AG10803 (cell line): ENCODE data around the gene ARHGAP44.

ENCODE experiments used
- DNase-seq: peaks from one replicate; pipeline ENCODE4 v3.0.0; 2010; ENCODE audit warnings: low read depth
- H3K4me3 ChIP-seq: 2 replicates; pipeline ENCODE4 v1.5.1; 2011; ENCODE audit warnings: mild to moderate bottlenecking, low read length, control low read depth
- CTCF ChIP-seq: conservative IDR thresholded peaks from 2 replicates; pipeline ENCODE4 v1.5.1; 2011; ENCODE audit warnings: mild to moderate bottlenecking, low read length, control low read depth, inconsistent platforms

Gene ARHGAP44

GRCh38 chr17:12955521-12955920 lies 166.2 kb downstream of the ARHGAP44 start:
- no peak overlapping the region for H3K4me3 ChIP-seq
- no peak for DNase-seq
- no peak for TF ChIP-seq CTCF

DNA sequence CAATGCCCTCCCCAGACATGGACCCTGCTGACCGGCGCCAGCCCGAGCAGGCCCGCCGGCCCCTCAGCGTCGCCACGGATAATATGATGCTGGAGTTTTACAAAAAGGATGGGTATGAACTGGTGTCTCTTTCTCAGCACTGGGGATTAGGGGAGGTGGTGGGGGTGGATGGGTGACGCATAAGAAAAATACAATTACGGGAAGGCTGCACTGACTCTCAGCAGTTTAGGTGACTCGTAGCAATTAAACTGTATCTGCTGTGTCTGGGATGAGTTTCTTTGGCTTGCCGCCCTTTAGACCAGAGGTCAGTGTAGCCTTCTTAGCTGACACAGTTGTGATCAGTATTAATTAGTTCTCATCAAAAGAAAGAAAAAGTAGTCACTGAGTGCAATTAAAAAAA lies 169.5 kb downstream of the ARHGAP44 start:
- no peak for TF ChIP-seq CTCF
- no peak overlapping the region for H3K4me3 ChIP-seq

DNA sequence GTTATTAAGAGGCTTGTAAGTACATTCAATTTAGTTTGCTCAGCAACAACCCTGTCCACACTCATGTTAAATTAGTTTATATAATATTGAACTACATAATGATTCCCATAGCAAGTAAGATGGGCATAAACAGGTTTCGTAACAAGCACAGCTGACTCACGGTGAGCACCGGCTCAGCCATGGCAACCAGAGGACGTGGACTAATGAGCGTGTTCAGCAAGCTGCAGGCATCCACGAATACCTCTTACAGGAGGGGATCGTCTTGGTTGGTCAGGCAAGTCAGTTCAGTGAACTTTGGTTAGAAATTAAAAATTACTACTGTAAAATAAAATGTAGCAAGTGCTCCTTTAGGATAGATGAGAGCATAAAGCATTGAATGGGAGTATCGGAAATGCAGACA lies 170.1 kb downstream of the ARHGAP44 start:
- H3K4me3 ChIP-seq: no peak overlapping the region
- TF ChIP-seq CTCF: no peak
- peak; percentile 52 for DNase-seq

More for the DNA sequence above, 169.5 kb downstream of the ARHGAP44 start:
- DNase-seq: peak; percentile 41

DNA sequence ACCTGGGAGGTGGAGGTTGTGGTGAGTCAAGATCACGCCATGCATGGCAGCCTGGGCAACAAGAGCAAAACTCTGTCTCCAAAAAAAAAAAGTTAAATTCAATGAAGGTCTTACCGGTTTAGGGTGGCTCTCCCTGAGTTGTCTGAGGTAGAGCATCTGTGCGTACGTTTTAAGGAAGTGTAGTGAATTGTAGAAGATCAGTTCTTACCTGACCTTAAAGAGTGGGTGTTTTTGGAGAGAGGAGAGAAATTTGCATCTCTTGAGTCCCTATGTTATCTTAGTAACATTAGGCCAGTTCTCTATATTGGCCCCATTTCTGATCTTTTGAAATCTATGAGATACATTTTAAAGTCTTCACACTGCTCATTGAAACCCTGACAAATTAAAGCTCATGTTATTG lies 172.4 kb downstream of the ARHGAP44 start:
- no peak overlapping the region for H3K4me3 ChIP-seq
- DNase-seq: no peak
- TF ChIP-seq CTCF: no peak

DNA sequence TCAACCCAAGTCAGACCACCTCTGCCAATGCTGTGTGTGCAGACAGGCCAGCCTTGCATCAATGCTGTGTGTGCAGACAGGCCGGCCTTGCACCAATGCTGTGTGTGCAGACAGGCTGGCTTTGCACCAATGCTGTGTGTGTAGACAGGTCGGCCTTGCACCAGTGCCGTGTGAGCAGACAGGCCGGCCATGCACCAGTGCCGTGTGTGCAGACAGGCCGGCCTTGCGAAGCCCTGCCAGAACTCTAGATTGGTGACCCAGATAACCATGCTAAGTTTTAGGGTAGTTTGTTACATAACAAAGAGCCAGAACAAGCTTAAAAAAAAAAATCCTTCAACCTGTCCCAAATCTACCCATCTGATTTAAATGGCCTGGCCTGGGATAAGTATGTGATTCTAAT lies 174.2 kb downstream of the ARHGAP44 start:
- no peak overlapping the region for H3K4me3 ChIP-seq
- TF ChIP-seq CTCF: no peak
- no peak for DNase-seq

- H3K4me3 ChIP-seq: no peak overlapping the region
- DNase-seq: no peak
- no peak for TF ChIP-seq CTCF
Observed at GRCh38 chr17:12964162-12964561, 174.9 kb downstream of the ARHGAP44 start.

DNA sequence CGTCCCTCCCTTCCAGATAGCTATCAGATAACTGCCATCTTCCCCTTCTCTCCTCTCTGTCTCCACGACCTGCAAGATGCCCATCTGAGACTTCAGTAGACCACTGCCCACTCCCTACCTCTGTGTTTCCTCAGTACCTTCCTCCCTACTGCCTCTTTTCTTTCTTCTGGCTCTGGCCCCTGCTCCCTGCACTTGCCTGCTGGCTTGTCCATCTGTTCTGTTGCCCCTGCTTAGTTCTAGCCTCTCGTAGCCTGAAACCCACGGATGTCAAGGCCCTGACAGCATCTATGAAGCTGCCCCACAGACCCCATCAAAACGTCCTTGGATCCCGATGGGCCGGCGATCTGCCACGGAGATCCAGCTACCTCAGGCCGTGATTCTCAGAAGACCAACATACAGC lies 175.5 kb downstream of the ARHGAP44 start:
- no peak for DNase-seq
- no peak for TF ChIP-seq CTCF
- no peak overlapping the region for H3K4me3 ChIP-seq
